ENCODE results near the gene ZBTB21.

- TF ChIP-seq CTCF (IDR thresholded peaks at IDR 0.05 in 8 of 11, conservative IDR thresholded peaks at IDR 0.05 in 3 of 11) (no peak), POLR2A (IDR thresholded peaks at IDR 0.05) (no peak), POLR2AphosphoS5 (IDR thresholded peaks at IDR 0.05) (no peak)
These were observed 36.7 kb downstream of the ZBTB21 start for GRCh38 chr21:41973427-41973831.

Measured in spleen (tissue), 7 donors.